Erythroblast (primary cell): ENCODE measurements around the gene DPYSL3.

Experiments used
- GATA1 ChIP-seq: IDR thresholded peaks from 2 replicates; pipeline ENCODE4 v1.6.1; 2011; ENCODE audit warnings: low read depth, mild to moderate bottlenecking, control low read depth, low read length, moderate library complexity
- POLR2A ChIP-seq: IDR thresholded peaks from 2 replicates; pipeline ENCODE4 v1.6.1; 2011; ENCODE audit warnings: mild to moderate bottlenecking, low read length

GRCh38 chr5:147461915-147462314 lies 48.0 kb downstream of the DPYSL3 start:
- TF ChIP-seq POLR2A (no peak), GATA1 (no peak)
